ENCODE results near the gene PLA2G4B.

PLA2G4B gene

GRCh38 chr15:41842229-41842628, 3.6 kb downstream of the PLA2G4B start:
- no peak overlapping the region for H3K4me3 ChIP-seq (ENCODE audit: low read length)
- DNase-seq (ENCODE audit: low read depth): no peak
- TF ChIP-seq, protein P1, sequence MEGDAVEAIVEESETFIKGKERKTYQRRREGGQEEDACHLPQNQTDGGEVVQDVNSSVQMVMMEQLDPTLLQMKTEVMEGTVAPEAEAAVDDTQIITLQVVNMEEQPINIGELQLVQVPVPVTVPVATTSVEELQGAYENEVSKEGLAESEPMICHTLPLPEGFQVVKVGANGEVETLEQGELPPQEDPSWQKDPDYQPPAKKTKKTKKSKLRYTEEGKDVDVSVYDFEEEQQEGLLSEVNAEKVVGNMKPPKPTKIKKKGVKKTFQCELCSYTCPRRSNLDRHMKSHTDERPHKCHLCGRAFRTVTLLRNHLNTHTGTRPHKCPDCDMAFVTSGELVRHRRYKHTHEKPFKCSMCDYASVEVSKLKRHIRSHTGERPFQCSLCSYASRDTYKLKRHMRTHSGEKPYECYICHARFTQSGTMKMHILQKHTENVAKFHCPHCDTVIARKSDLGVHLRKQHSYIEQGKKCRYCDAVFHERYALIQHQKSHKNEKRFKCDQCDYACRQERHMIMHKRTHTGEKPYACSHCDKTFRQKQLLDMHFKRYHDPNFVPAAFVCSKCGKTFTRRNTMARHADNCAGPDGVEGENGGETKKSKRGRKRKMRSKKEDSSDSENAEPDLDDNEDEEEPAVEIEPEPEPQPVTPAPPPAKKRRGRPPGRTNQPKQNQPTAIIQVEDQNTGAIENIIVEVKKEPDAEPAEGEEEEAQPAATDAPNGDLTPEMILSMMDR (IDR thresholded peaks at IDR 0.05; ENCODE audit: insufficient read depth, low read depth, low read length, missing control alignments): no peak

- no peak overlapping the region for H3K4me3 ChIP-seq (ENCODE audit: low read length)
- no peak for DNase-seq (ENCODE audit: low read depth)
- TF ChIP-seq, protein P1 (IDR thresholded peaks at IDR 0.05; ENCODE audit: insufficient read depth, low read depth, low read length, missing control alignments): no peak
Observed at GRCh38 chr15:41843571-41843970, 4.9 kb downstream of the PLA2G4B start.

- H3K4me3 ChIP-seq (ENCODE audit: low read length): no peak overlapping the region
- no peak for DNase-seq (ENCODE audit: low read depth)
- TF ChIP-seq, protein P1 (IDR thresholded peaks at IDR 0.05; ENCODE audit: insufficient read depth, low read depth, low read length, missing control alignments): no peak
Observed at GRCh38 chr15:41844814-41845213, 6.2 kb downstream of the PLA2G4B start.

DNA sequence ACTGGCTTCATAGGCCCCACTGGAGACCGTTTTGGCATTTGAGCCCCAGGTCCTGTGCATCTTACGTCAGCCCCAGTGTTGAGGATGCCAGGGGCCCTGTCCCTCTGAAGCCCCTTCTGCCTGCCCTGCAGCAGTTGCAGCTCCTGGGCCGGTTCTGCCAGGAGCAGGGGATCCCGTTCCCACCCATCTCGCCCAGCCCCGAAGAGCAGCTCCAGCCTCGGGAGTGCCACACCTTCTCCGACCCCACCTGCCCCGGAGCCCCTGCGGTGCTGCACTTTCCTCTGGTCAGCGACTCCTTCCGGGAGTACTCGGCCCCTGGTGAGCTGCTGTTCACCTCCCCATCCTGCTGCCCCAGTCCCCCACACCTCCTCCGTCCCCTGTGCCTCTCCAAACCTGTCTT, 8.6 kb downstream of the PLA2G4B start:
- H3K4me3 ChIP-seq (ENCODE audit: low read length): no peak overlapping the region
- TF ChIP-seq, protein P1 (IDR thresholded peaks at IDR 0.05; ENCODE audit: insufficient read depth, low read depth, low read length, missing control alignments): no peak
- no peak for DNase-seq (ENCODE audit: low read depth)

- no peak overlapping the region for H3K4me3 ChIP-seq (ENCODE audit: low read length)
- TF ChIP-seq, protein P1 (IDR thresholded peaks at IDR 0.05; ENCODE audit: insufficient read depth, low read depth, low read length, missing control alignments): no peak
- no peak for DNase-seq (ENCODE audit: low read depth)
Observed at GRCh38 chr15:41847981-41848380, 9.3 kb downstream of the PLA2G4B start.

- no peak overlapping the region for H3K4me3 ChIP-seq (ENCODE audit: low read length)
- TF ChIP-seq, protein P1 (IDR thresholded peaks at IDR 0.05; ENCODE audit: insufficient read depth, low read depth, low read length, missing control alignments): no peak
- DNase-seq (ENCODE audit: low read depth): no peak
Observed at GRCh38 chr15:41848631-41849030, 10.0 kb downstream of the PLA2G4B start.

DNA sequence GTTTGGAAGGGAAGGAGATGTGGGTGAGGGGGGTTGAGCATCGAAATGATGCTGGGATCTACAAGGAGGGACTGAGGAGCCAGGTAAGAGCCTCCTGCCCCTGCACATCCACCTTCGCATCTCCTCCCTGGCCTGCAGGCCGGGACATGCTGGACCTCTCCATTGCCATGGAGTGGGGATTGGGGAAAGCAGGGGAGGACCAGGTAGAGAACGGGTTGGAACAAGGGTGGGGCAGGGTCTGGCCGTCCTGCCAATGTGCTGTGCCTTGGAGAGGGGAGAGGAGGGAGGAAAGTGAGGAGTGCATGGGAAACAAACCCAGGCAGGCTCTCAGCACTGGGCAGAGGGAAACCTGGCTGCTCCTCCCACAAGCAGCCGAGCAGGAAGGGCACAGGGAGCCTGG, 10.6 kb downstream of the PLA2G4B start:
- TF ChIP-seq, protein P1 (IDR thresholded peaks at IDR 0.05; ENCODE audit: insufficient read depth, low read depth, low read length, missing control alignments): no peak
- H3K4me3 ChIP-seq (ENCODE audit: low read length): no peak overlapping the region
- DNase-seq (ENCODE audit: low read depth): peak; percentile 75

All from epithelial cell of esophagus (primary cell).